Peyer's patch (tissue), 4 donors: ENCODE results near the gene SCAMP1. TPM values are rescaled to one million over a fixed set of nuclear protein-coding genes. Genes with fewer than 3 reads are reported as not detected.

ENCODE experiments used
- DNase-seq, 3 donors: peaks; one replicate each; pipeline ENCODE4 v3.0.0-alpha.2; 2017 to 2019
- H3K27ac ChIP-seq, 4 donors: fragments of 200-600 bp; sonication (generic); one replicate each; pipeline ENCODE4 v1.5.1; 2016 to 2019
- H3K27me3 ChIP-seq, 2 donors: fragments of 200-600 bp; sonication (generic); one replicate each; pipeline ENCODE4 v1.5.1; 2019
- H3K36me3 ChIP-seq, 3 donors: fragments of 200-600 bp; sonication (generic); one replicate each; pipeline ENCODE4 v1.5.1; 2016 to 2019
- H3K4me1 ChIP-seq, 4 donors: fragments of 200-600 bp; sonication (generic); one replicate each; pipeline ENCODE4 v1.5.1; 2016 to 2019
- H3K4me3 ChIP-seq, 4 donors: fragments of 200-600 bp; sonication (generic); 1 replicate in 3 of 4; 2 replicates in 1 of 4; pipeline ENCODE4 v1.5.1; 2016 to 2019; ENCODE audit warnings: mild to moderate bottlenecking in 1 of 4
- H3K9me3 ChIP-seq, 4 donors: fragments of 200-600 bp; sonication (generic); one replicate each; pipeline ENCODE4 v1.5.1; 2016 to 2019; ENCODE audit warnings: mild to moderate bottlenecking in 1 of 4
- CTCF ChIP-seq, 6 experiments: fragments of 450-650 bp in 4 of 6; fragments of 200-600 bp in 2 of 6; sonication (generic) in 1 of 6; IDR thresholded peaks; one replicate each; pipeline ENCODE4 v1.5.1; 2017 to 2019; ENCODE audit warnings: antibody characterized with exemption in 6 of 6, mild to moderate bottlenecking in 3 of 6, moderate library complexity in 1 of 6
- POLR2A ChIP-seq, 2 donors: fragments of 450-650 bp; IDR thresholded peaks; one replicate each; pipeline ENCODE4 v1.5.1; 2017; ENCODE audit warnings: antibody characterized with exemption in 2 of 2, mild to moderate bottlenecking in 2 of 2, moderate library complexity in 2 of 2
- total RNA-seq, 4 donors: library from RNA; depleted of rRNA; stranded (reverse); fragments of >200 nt; gene quantifications; one replicate each; pipeline ENCODE4 v1.1.0, GENCODE V29; 2016

Gene SCAMP1
- total RNA-seq, 4 donors from 2014 or later = 10.6 to 17.3 (median 11.5) TPM

- Histone ChIP-seq H3K4me3 (no peak overlapping the region), H3K4me1 (peaks cover 0 to 16% (median 2%) of the 10 kb centered on the region in 4 donors)
- DNase-seq = no peak
Observed at GRCh38 chr5:78497573-78498533, 137.4 kb downstream of the SCAMP1 start.

GRCh38 chr5:78499485-78499884 is 139.1 kb downstream of the SCAMP1 start:
- Histone ChIP-seq H3K9me3 (no peaks in the 10 kb centered on the region), H3K4me3 (no peak overlapping the region), H3K36me3 (peaks cover 0 to under 1% (median 0%) of the 10 kb centered on the region in 3 donors), H3K4me1 (peaks cover 0 to 19% (median 2%) of the 10 kb centered on the region in 4 donors), H3K27me3 (no peaks in the 10 kb centered on the region), H3K27ac (no peak overlapping the region)
- no peak for DNase-seq
- no peak for TF ChIP-seq POLR2A (IDR thresholded peaks at IDR 0.05)
- TF ChIP-seq CTCF (IDR thresholded peaks at IDR 0.05) = no peak

More at GRCh38 chr5:78497573-78498533, 137.4 kb downstream of the SCAMP1 start:
- no peaks in the 10 kb centered on the region for H3K27me3 ChIP-seq
- TF ChIP-seq POLR2A (IDR thresholded peaks at IDR 0.05) = no peak
- no peak for TF ChIP-seq CTCF (IDR thresholded peaks at IDR 0.05)
- no peak overlapping the region for H3K27ac ChIP-seq
- H3K9me3 ChIP-seq = no peaks in the 10 kb centered on the region
- peaks cover 0 to 6% (median 0%) of the 10 kb centered on the region in 3 donors for H3K36me3 ChIP-seq

GRCh38 chr5:78500028-78500427 is 139.6 kb downstream of the SCAMP1 start:
- H3K36me3 ChIP-seq = no peaks in the 10 kb centered on the region
- no peak overlapping the region for H3K27ac ChIP-seq
- H3K4me3 ChIP-seq = no peak overlapping the region
- no peak for DNase-seq
- H3K27me3 ChIP-seq = no peaks in the 10 kb centered on the region
- no peaks in the 10 kb centered on the region for H3K9me3 ChIP-seq
- H3K4me1 ChIP-seq = peaks cover 0 to 24% (median 2%) of the 10 kb centered on the region in 4 donors
- TF ChIP-seq CTCF (IDR thresholded peaks at IDR 0.05) = no peak
- TF ChIP-seq POLR2A (IDR thresholded peaks at IDR 0.05) = no peak

- Histone ChIP-seq H3K4me3 (no peak overlapping the region), H3K9me3 (no peaks in the 10 kb centered on the region), H3K36me3 (no peaks in the 10 kb centered on the region), H3K27me3 (no peaks in the 10 kb centered on the region), H3K4me1 (peaks cover 0 to 24% (median 2%) of the 10 kb centered on the region in 4 donors), H3K27ac (no peak overlapping the region)
- TF ChIP-seq CTCF (IDR thresholded peaks at IDR 0.05) (no peak), POLR2A (IDR thresholded peaks at IDR 0.05) (no peak)
- no peak for DNase-seq
Observed at GRCh38 chr5:78500871-78501270, 140.5 kb downstream of the SCAMP1 start.

- Histone ChIP-seq H3K36me3 (no peaks in the 10 kb centered on the region), H3K27ac (no peak overlapping the region), H3K4me1 (peaks cover 0 to 17% (median 2%) of the 10 kb centered on the region in 4 donors), H3K4me3 (no peak overlapping the region), H3K9me3 (no peaks in the 10 kb centered on the region), H3K27me3 (no peaks in the 10 kb centered on the region)
- no peak for DNase-seq
- no peak for TF ChIP-seq POLR2A (IDR thresholded peaks at IDR 0.05)
- TF ChIP-seq CTCF (IDR thresholded peaks at IDR 0.05) = no peak
Observed at GRCh38 chr5:78501411-78502352, 141.3 kb downstream of the SCAMP1 start.
